Brain microvascular endothelial cell (primary cell): ENCODE data around the gene SHOC2.

ENCODE experiments used
- DNase-seq: peaks from one replicate; pipeline ENCODE4 v3.0.0-alpha.2; 2020
- H3K27ac ChIP-seq: fragments of 250-450 bp; sonication (Bioruptor Pico); 2 replicates; pipeline ENCODE4 v1.5.1; 2020; ENCODE audit warnings: mild to moderate bottlenecking, moderate library complexity
- H3K27me3 ChIP-seq: fragments of 250-450 bp; sonication (Bioruptor Pico); replicated peaks from 2 replicates; pipeline ENCODE4 v1.5.1; 2020; ENCODE audit warnings: mild to moderate bottlenecking
- H3K36me3 ChIP-seq: fragments of 250-450 bp; sonication (Bioruptor Pico); replicated peaks from 2 replicates; pipeline ENCODE4 v1.5.1; 2020; ENCODE audit warnings: mild to moderate bottlenecking
- H3K4me3 ChIP-seq: 2 replicates; pipeline ENCODE4 v1.5.1; 2011; ENCODE audit warnings: low read depth, mild to moderate bottlenecking, control low read depth, low read length, moderate library complexity
- CTCF ChIP-seq: IDR thresholded peaks from 2 replicates; pipeline ENCODE4 v1.5.1; 2011; ENCODE audit warnings: low read depth, mild to moderate bottlenecking, moderate library complexity, low read length, control low read depth, inconsistent platforms; ENCODE audit errors: missing control alignments
- in situ Hi-C: cut with HindIII; loops from 2 replicates; pipeline ENCODE4 v1.10.0; 2017; ENCODE audit warnings: low sequenced_read_pairs, low pct_ligation_motif_present

The SHOC2 gene

GRCh38 chr10:110983466-110983865, 64.1 kb downstream of the SHOC2 start:
- no peak for DNase-seq
- Histone ChIP-seq H3K27ac (no peak overlapping the region), H3K4me3 (no peak overlapping the region), H3K27me3 (no peaks in the 10 kb centered on the region), H3K36me3 (no peaks in the 10 kb centered on the region)
- no peak for TF ChIP-seq CTCF
- in situ Hi-C loops: no loop called here

- H3K27ac ChIP-seq: no peak overlapping the region
- no peak overlapping the region for H3K4me3 ChIP-seq
- in situ Hi-C loops: no loop called here
- no peaks in the 10 kb centered on the region for H3K36me3 ChIP-seq
- no peaks in the 10 kb centered on the region for H3K27me3 ChIP-seq
- DNase-seq: no peak
- no peak for TF ChIP-seq CTCF
These were observed 66.3 kb downstream of the SHOC2 start for GRCh38 chr10:110985497-110986275.

- H3K27me3 ChIP-seq: no peaks in the 10 kb centered on the region
- no peak overlapping the region for H3K4me3 ChIP-seq
- in situ Hi-C loops: no loop called here
- no peaks in the 10 kb centered on the region for H3K36me3 ChIP-seq
- no peak overlapping the region for H3K27ac ChIP-seq
- no peak for TF ChIP-seq CTCF
- no peak for DNase-seq
These were observed 69.6 kb downstream of the SHOC2 start for GRCh38 chr10:110989016-110989415.

- H3K27ac ChIP-seq: no peak overlapping the region
- no peak overlapping the region for H3K4me3 ChIP-seq
- in situ Hi-C loops: no loop called here
- no peak for DNase-seq
- no peaks in the 10 kb centered on the region for H3K36me3 ChIP-seq
- no peak for TF ChIP-seq CTCF
- no peaks in the 10 kb centered on the region for H3K27me3 ChIP-seq
These were observed 72.8 kb downstream of the SHOC2 start for GRCh38 chr10:110992006-110992800.

GRCh38 chr10:110993024-110993693, 73.8 kb downstream of the SHOC2 start:
- in situ Hi-C loops: no loop called here
- no peak for TF ChIP-seq CTCF
- Histone ChIP-seq H3K27me3 (no peaks in the 10 kb centered on the region), H3K4me3 (no peak overlapping the region), H3K36me3 (no peaks in the 10 kb centered on the region), H3K27ac (no peak overlapping the region)
- DNase-seq: peak; percentile 70
